GM19351 (cell line): ENCODE measurements around the gene CROCC.
"Not testable (repeated sequence)": the region's sequence is repeated elsewhere in the genome, so short reads cannot be mapped to it uniquely, and the experiment has no call there.

Experiments used
- ATAC-seq: cut with Tn5 transposase; IDR thresholded peaks from one replicate; pipeline ENCODE4 v1.9.1; 2021; ENCODE audit warnings: mild to moderate bottlenecking, moderate library complexity; ENCODE audit not compliant: unreplicated experiment

Gene CROCC

DNA sequence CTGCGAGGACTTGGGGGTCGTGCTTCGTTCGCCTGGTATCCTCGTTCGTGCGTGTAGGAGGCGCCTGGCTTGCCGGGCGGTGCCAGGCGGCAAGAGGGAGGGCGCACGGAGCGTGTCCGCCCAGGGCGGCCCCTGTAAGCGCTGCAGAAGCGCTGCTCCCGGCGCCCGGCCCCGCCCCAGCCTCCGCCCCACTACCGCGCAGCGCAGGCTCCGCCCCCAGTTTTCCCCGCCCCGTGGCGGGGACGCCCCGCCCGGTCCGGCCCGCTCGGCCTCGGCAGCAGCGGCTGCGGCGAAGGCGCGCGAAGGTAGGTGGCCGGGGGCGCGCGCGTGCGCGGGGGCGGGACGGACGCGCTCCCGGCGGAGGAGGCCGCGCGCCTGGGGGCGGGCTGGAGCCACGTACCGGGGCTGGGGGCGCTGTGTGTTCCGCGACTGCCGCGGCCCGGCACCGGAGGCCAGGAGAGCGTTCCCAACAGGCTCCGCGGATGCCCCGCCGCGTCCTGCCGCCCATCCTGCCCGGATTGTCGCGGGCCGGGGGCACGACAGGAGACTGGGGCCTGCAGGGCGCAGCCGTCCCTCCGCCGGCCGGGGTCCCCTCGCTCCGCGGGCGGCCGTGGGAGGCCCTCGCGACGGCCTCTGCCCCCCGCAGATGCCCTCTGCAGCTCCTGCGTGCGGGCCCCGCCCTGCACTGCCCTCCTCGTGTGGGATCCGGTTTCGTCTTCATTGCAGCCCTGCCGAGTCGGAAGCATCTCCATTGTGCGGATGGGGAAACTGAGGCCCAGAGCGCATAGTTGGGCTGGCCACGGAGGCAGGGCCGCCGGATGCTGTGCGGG lies 7.7 kb upstream of the CROCC start:
- ATAC-seq, result peak; percentile 88

DNA sequence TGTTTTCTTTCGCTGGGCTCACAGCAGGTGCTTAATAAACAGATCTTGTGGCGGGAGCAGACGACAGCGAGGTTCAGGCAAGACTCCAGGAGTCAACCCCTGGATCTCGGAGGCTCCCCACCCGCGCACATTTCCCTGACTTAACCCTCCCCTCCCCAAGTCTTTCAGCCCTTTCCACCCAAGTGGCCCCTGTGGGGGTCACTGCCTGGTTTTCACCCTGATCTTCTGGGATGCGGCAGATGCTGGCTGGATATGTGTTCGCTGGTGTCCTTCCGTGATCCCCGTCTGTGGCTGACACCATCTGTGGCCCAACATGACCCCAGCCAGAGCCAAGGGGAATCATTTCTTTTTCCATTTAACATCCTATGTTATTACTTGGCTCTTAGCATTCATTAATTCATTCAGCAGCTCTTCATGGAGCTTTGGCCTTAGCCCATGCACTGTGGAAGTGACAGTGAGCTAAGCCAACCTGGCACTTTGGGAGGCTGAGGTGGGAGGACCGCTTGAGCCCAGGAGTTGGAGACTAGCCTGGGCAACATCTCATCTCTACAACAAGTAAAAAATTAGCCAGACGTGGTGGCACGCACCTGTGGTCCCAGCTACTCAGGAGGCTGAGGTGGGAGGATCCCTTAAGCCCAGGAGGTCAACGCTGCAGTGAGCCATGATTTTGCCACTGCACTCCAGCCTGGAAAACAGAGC lies 6.7 kb upstream of the CROCC start:
- not testable (repeated sequence) for ATAC-seq

- no peak for ATAC-seq
These were observed 6.1 kb upstream of the CROCC start for GRCh38 chr1:16915627-16915973.

- ATAC-seq, result not testable (repeated sequence)
These were observed 5.5 kb upstream of the CROCC start for GRCh38 chr1:16916036-16916880.

- ATAC-seq, result no peak
These were observed 3.4 kb upstream of the CROCC start for GRCh38 chr1:16918371-16918770.

GRCh38 chr1:16918936-16919665 lies 2.6 kb upstream of the CROCC start:
- ATAC-seq, result not testable (repeated sequence)

DNA sequence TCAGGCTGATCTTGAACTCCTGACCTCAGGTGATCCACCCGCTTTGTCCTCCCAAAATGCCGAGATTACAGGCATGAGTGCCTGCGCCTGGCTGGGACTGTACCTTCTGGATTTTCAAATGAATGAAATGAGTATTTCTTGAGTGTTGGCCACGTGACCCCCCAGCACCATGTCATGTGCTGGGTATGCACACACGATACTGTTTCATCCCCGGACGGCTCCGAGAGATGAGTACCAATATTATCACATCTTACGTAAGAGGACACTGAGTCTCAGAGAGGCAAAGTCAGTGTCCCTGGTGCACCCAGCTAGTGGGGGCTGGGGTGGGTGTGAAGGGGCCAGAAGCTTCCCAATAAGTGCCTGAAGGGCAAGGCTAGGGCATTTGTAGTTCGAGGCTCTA lies 780 bp upstream of the CROCC start:
- ATAC-seq, result no peak

- ATAC-seq, result no peak
These were observed 735 bp downstream of the CROCC start for GRCh38 chr1:16922466-16922865.

DNA sequence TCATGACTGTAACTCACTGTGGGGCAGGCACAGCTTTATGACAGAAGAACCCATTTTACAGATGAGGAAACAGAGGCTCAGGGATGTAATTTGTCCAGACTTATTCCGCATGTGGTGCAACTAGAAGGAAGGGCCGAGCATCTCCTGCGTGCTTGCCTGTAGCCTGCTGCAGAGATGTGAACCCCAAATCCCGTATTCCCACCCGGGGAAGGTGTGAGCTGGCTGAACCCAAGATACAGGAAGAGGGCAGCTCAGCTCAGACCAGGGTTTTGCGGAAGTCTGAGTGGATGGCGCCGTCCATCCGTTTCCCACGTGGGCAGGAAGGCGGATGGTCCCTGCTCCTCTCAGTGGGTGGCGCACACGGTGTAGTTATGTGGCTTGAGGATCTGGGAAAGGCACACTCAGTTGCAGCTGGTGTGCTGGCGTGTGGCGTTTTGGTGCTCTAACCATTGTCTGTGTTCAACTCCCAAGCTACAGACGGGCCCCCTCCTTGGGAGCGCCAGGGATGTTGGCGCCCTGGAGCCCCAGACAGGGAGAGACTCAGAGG lies 1.2 kb downstream of the CROCC start:
- no peak for ATAC-seq

- no peak for ATAC-seq
These were observed 2.6 kb downstream of the CROCC start for GRCh38 chr1:16924216-16924918.

GRCh38 chr1:16924919-16925477 lies 3.3 kb downstream of the CROCC start:
- ATAC-seq, result no peak

DNA sequence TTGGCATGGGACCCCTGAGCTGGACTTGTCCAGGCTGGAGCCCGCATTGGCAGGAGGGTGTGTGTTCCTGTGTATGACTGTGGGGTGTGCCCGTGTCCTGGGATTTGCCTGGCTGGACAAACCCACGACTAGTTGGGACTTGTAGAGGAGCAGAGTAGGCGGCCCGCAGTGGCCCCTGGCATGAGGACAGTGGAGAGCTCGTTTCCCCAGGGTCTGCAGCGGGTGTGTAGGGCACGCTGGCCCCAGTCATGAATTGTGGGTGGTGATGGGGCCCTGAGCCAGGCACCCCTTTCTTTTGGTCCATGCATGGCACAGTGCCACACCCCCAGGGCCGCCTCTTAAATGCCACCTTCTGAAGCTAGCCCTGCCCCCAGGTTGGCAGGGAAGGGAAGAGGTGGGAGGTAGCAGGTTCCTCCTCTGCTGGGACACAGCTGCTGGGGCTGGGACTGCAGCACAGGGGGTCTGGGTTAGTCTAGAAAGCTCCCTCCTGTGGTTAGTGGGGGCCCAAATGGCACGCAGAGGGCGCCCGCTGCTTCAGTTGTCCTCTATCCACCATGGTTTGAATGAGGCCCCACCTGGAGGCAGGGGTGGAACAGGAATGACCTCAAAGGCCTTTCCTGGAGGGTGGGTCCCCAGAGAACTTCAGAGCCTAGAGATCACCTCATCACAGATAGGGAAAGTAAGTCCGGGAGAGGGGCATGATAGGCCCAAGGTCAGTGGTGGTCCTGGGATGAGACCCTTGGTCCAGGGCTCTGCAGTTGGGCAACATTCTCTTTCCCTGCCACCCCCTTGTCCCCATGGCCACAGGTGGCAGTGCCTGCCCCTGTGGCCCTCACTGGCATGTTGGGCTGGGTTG lies 4.1 kb downstream of the CROCC start:
- ATAC-seq, result no peak

DNA sequence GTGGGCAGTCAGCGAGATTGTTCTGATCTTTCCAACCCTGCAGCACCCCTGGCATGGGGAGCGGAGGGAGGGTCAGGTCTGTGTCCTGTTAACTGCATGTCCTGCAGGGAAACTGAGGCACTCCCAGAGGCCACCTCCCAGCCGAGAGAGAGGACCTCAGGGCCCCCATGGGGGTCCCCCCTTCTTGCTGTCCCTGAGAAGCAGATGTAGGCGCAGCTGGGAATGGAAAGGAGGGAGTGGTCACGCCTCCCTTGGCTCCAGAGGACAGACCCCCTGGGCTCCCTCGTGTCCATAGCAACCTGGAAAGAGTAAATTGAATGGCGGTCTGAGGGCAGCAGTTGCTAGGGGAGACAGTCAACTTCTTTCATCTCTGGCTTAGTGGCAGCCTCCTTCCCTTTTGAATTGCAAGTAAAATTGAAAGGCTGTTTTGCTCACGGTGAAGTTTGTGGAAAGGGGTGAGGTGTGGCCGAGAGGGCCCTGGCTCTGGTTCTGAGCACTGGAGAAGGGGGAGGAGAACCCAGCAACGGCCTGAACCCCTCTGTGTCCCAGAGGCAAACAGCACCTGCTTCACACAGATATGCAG lies 4.9 kb downstream of the CROCC start:
- no peak for ATAC-seq

GRCh38 chr1:16927256-16927655 lies 5.5 kb downstream of the CROCC start:
- ATAC-seq, result no peak

GRCh38 chr1:16927711-16928485 lies 6.2 kb downstream of the CROCC start:
- no peak for ATAC-seq

DNA sequence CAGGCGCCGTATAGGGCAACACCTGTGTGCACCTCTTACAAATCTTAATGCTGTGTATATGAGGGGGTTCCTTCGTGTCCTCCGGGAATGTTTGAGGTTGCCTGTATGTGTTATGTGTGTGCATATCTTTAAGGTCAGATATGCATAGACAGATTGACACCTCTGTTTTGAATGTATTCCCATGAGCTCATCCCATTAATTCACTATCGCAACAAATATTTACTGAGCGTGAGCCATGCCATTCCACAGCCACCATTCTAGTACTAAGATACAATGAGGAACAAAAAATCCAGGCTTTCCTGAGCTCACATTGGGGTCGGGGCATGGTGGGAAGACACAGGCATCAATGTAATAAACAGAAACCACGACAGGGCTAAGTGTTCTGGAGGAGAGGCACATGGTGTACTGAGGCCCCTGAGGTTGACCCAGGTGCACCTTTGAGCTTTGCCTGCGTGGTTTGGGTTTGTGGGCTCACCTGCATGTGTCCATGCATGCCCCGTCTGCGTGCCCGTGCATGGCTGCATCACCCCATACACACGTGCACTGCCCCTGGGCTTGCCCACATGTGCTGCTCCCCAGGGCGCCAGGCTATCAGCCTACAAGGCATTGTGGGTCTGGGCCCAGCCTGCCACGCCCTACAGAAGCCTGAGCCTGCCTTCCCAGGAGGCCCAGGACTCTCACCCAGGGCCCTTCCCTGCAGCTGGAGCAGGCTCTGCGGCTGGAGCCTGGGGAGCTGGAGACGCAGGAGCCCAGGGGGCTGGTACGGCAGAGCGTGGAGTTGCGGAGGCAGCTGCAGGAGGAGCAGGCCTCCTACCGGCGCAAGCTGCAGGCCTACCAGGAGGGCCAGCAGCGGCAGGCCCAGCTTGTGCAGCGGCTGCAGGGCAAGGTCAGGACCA lies 7.7 kb downstream of the CROCC start:
- not testable (repeated sequence) for ATAC-seq
